ENCODE results near the gene IRF9.

The IRF9 gene

DNA sequence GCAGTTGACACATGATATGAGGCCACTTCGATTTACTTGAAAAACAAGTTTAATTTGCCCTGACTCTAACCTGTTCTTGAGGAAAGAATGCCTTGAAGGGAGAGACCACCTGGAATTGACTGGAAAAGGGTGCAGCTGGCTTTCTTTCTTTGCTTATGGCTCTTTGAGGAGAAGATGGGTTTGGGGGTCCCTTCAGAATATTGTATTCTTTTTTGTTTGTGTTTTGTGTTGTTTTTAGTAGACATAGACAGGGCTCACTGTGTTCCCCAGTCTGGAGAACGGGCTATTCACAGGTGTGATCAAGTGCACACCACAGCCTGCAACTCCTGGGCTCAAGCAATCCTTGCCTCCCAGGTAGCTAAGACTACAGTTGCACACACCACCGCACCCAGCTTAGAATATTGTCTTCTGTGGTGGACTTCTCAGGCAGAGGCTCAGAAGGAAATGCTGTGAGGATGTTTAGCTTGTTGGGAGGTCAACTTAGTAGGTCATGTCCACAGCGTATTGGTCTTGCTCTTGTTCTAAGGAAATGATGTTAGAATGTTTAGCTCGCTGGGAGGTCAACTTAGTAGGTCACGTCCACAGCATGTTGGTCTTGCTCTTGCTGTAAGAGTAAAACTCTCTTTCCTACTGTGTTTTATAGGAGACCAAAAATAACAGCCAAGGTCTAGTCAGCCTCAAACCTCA, 44.8 kb upstream of the IRF9 start:
- no peak for DNase-seq (ENCODE audit: low read depth)
- TF ChIP-seq, protein P1, sequence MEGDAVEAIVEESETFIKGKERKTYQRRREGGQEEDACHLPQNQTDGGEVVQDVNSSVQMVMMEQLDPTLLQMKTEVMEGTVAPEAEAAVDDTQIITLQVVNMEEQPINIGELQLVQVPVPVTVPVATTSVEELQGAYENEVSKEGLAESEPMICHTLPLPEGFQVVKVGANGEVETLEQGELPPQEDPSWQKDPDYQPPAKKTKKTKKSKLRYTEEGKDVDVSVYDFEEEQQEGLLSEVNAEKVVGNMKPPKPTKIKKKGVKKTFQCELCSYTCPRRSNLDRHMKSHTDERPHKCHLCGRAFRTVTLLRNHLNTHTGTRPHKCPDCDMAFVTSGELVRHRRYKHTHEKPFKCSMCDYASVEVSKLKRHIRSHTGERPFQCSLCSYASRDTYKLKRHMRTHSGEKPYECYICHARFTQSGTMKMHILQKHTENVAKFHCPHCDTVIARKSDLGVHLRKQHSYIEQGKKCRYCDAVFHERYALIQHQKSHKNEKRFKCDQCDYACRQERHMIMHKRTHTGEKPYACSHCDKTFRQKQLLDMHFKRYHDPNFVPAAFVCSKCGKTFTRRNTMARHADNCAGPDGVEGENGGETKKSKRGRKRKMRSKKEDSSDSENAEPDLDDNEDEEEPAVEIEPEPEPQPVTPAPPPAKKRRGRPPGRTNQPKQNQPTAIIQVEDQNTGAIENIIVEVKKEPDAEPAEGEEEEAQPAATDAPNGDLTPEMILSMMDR (conservative IDR thresholded peaks at IDR 0.05; ENCODE audit: low read length) = no peak
- H3K4me3 ChIP-seq (ENCODE audit: low read length) = no peak overlapping the region

- H3K4me3 ChIP-seq (ENCODE audit: low read length) = no peak overlapping the region
- no peak for DNase-seq (ENCODE audit: low read depth)
- TF ChIP-seq, protein P1 (conservative IDR thresholded peaks at IDR 0.05; ENCODE audit: low read length) = no peak
Observed at GRCh38 chr14:24117179-24117578, 43.9 kb upstream of the IRF9 start.

GRCh38 chr14:24119691-24120090, 41.4 kb upstream of the IRF9 start:
- no peak overlapping the region for H3K4me3 ChIP-seq (ENCODE audit: low read length)
- TF ChIP-seq, protein P1 (conservative IDR thresholded peaks at IDR 0.05; ENCODE audit: low read length) = no peak
- DNase-seq (ENCODE audit: low read depth) = no peak

- TF ChIP-seq, protein P1 (conservative IDR thresholded peaks at IDR 0.05; ENCODE audit: low read length) = no peak
- no peak overlapping the region for H3K4me3 ChIP-seq (ENCODE audit: low read length)
- no peak for DNase-seq (ENCODE audit: low read depth)
Observed at GRCh38 chr14:24121210-24121609, 39.9 kb upstream of the IRF9 start.

GRCh38 chr14:24122416-24122815, 38.6 kb upstream of the IRF9 start:
- DNase-seq (ENCODE audit: low read depth) = no peak
- TF ChIP-seq, protein P1 (conservative IDR thresholded peaks at IDR 0.05; ENCODE audit: low read length) = no peak
- H3K4me3 ChIP-seq (ENCODE audit: low read length) = no peak overlapping the region

DNA sequence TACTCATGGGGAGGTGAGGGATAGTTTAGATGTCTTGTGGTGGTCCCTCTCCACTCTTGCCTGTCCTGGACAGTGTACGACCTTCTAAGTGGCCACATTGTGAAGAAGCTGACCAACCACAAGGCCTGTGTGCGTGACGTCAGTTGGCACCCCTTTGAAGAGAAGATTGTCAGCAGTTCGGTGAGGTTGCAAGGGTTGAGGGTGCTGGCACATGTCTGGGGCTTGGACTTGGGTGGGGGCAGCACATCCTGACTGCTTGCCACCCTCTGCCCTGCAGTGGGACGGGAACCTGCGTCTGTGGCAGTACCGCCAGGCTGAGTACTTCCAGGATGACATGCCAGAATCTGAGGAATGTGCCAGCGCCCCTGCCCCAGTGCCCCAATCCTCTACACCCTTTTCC, 38.2 kb upstream of the IRF9 start:
- H3K4me3 ChIP-seq (ENCODE audit: low read length) = no peak overlapping the region
- TF ChIP-seq, protein P1 (conservative IDR thresholded peaks at IDR 0.05; ENCODE audit: low read length) = no peak
- DNase-seq (ENCODE audit: low read depth) = no peak
